NCI-H146 treated with DMSO at 0.1 percent for 48 hours (cell line): ENCODE data around the gene ZNF407.

ENCODE experiments used
- DNase-seq: peaks from one replicate; lab custom pipeline; 2025; ENCODE audit not compliant: unreplicated experiment; lab: John Stamatoyannopoulos, UW

The ZNF407 gene

GRCh38 chr18:74669136-74669798 is 71.6 kb downstream of the ZNF407 start:
- DNase-seq, result no peak

GRCh38 chr18:74672371-74672770 is 74.7 kb downstream of the ZNF407 start:
- no peak for DNase-seq

GRCh38 chr18:74674487-74674886 is 76.8 kb downstream of the ZNF407 start:
- no peak for DNase-seq

- DNase-seq, result no peak
Measured at GRCh38 chr18:74679006-74679678, 81.5 kb downstream of the ZNF407 start.

- DNase-seq, result no peak
Measured at GRCh38 chr18:74679679-74680076, 82.0 kb downstream of the ZNF407 start.

- DNase-seq, result no peak
Measured at GRCh38 chr18:74682141-74682990, 84.7 kb downstream of the ZNF407 start.

- DNase-seq, result no peak
Measured at GRCh38 chr18:74682991-74683297, 85.3 kb downstream of the ZNF407 start.

- DNase-seq, result no peak
Measured at GRCh38 chr18:74683573-74683972, 85.9 kb downstream of the ZNF407 start.

GRCh38 chr18:74689251-74689650 is 91.6 kb downstream of the ZNF407 start:
- no peak for DNase-seq

- no peak for DNase-seq
Measured at GRCh38 chr18:74692367-74693013, 94.8 kb downstream of the ZNF407 start.

GRCh38 chr18:74694436-74694835 is 96.8 kb downstream of the ZNF407 start:
- DNase-seq, result no peak

- no peak for DNase-seq
Measured at GRCh38 chr18:74695170-74695569, 97.5 kb downstream of the ZNF407 start.

GRCh38 chr18:74698881-74699280 is 101.2 kb downstream of the ZNF407 start:
- no peak for DNase-seq

GRCh38 chr18:74699455-74699854 is 101.8 kb downstream of the ZNF407 start:
- DNase-seq, result no peak

GRCh38 chr18:74702950-74703349 is 105.3 kb downstream of the ZNF407 start:
- DNase-seq, result no peak

- no peak for DNase-seq
Measured at GRCh38 chr18:74708169-74708568, 110.5 kb downstream of the ZNF407 start.

GRCh38 chr18:74709452-74709851 is 111.8 kb downstream of the ZNF407 start:
- no peak for DNase-seq

- DNase-seq, result no peak
Measured at GRCh38 chr18:74714120-74714519, 116.5 kb downstream of the ZNF407 start.

- peak; percentile 88 for DNase-seq
Measured at GRCh38 chr18:74714791-74715190, 117.1 kb downstream of the ZNF407 start.

- no peak for DNase-seq
Measured at GRCh38 chr18:74715306-74715705, 117.6 kb downstream of the ZNF407 start.

- DNase-seq, result peak; percentile 45
Measured at GRCh38 chr18:74715865-74716712, 118.4 kb downstream of the ZNF407 start.
